H9 (cell line): ENCODE results near the gene ATRIP. TPM values are rescaled to one million over a fixed set of nuclear protein-coding genes. Genes with fewer than 3 reads are reported as not detected.
"Not testable (repeated sequence)": the region's sequence is repeated elsewhere in the genome, so short reads cannot be mapped to it uniquely, and the experiment has no call there.

ENCODE experiments used
- DNase-seq: peaks from one replicate; pipeline ENCODE4 v3.0.0-alpha.2; 2017
- H2AFZ ChIP-seq: one replicate; pipeline ENCODE4 v1.6.1; 2013; ENCODE audit warnings: mild to moderate bottlenecking, low read length, control low read depth, moderate library complexity
- H2AK5ac ChIP-seq: 2 replicates; pipeline ENCODE4 v1.6.1; 2013; ENCODE audit warnings: low read length, control low read depth, mixed read lengths; ENCODE audit not compliant: insufficient read length
- H2BK120ac ChIP-seq: one replicate; pipeline ENCODE4 v1.6.1; 2013; ENCODE audit warnings: low read depth, mild to moderate bottlenecking, low read length, control low read depth, inconsistent platforms; ENCODE audit not compliant: poor library complexity, severe bottlenecking
- H2BK12ac ChIP-seq: 2 replicates; pipeline ENCODE4 v1.6.1; 2013; ENCODE audit warnings: low read length, control low read depth, mixed read lengths, low read depth; ENCODE audit not compliant: insufficient read length
- H2BK15ac ChIP-seq: 2 replicates; pipeline ENCODE4 v1.6.1; 2013; ENCODE audit warnings: low read depth, low read length, control low read depth
- H2BK20ac ChIP-seq: one replicate; pipeline ENCODE4 v1.6.1; 2013; ENCODE audit warnings: low read depth, mild to moderate bottlenecking, low read length, control low read depth, inconsistent platforms; ENCODE audit not compliant: poor library complexity, severe bottlenecking
- H2BK5ac ChIP-seq: 2 replicates; pipeline ENCODE4 v1.6.1; 2013; ENCODE audit warnings: low read length, control low read depth, mixed read lengths; ENCODE audit not compliant: insufficient read length
- H3K14ac ChIP-seq: 2 replicates; pipeline ENCODE4 v1.6.1; 2013; ENCODE audit warnings: low read length, control low read depth; ENCODE audit not compliant: insufficient read depth
- H3K18ac ChIP-seq: 2 replicates; pipeline ENCODE4 v1.6.1; 2013; ENCODE audit warnings: low read depth, mild to moderate bottlenecking, mixed read lengths, low read length, control low read depth; ENCODE audit not compliant: insufficient read length
- H3K23ac ChIP-seq: 2 replicates; pipeline ENCODE4 v1.6.1; 2013; ENCODE audit warnings: low read length, control low read depth, mixed read lengths, low read depth; ENCODE audit not compliant: insufficient read length
- H3K23me2 ChIP-seq: 2 replicates; pipeline ENCODE4 v1.6.1; 2013; ENCODE audit warnings: low read depth, mild to moderate bottlenecking, mixed read lengths, low read length, control low read depth; ENCODE audit not compliant: insufficient read length, poor library complexity, severe bottlenecking
- H3K27ac ChIP-seq: 2 replicates; pipeline ENCODE4 v1.5.1; 2013; ENCODE audit warnings: low read length, control low read depth, mixed read lengths, low read depth; ENCODE audit not compliant: insufficient read length
- H3K27me3 ChIP-seq: 2 replicates; pipeline ENCODE4 v1.6.1; 2013; ENCODE audit warnings: low read length, control low read depth, inconsistent platforms; ENCODE audit not compliant: insufficient read depth
- H3K4ac ChIP-seq: 2 replicates; pipeline ENCODE4 v1.6.1; 2013; ENCODE audit warnings: low read depth, mild to moderate bottlenecking, control low read depth, inconsistent platforms, low read length, moderate library complexity
- H3K4me1 ChIP-seq: 2 replicates; pipeline ENCODE4 v1.6.1; 2013; ENCODE audit warnings: low read length, control low read depth, inconsistent platforms; ENCODE audit not compliant: insufficient read depth
- H3K4me2 ChIP-seq: 2 replicates; pipeline ENCODE4 v1.6.1; 2013; ENCODE audit warnings: low read length, control low read depth, mixed read lengths; ENCODE audit not compliant: insufficient read length, insufficient read depth
- H3K56ac ChIP-seq: 2 replicates; pipeline ENCODE4 v1.6.1; 2013; ENCODE audit warnings: low read depth, mild to moderate bottlenecking, mixed read lengths, low read length, control low read depth; ENCODE audit not compliant: insufficient read length
- H3K79me1 ChIP-seq: 2 replicates; pipeline ENCODE4 v1.6.1; 2013; ENCODE audit warnings: low read depth, mild to moderate bottlenecking, moderate library complexity, low read length, control low read depth, inconsistent platforms; ENCODE audit not compliant: insufficient read depth, poor library complexity, severe bottlenecking
- H3K79me2 ChIP-seq: 2 replicates; pipeline ENCODE4 v1.6.1; 2013; ENCODE audit warnings: low read length, control low read depth, inconsistent platforms; ENCODE audit not compliant: insufficient read depth
- H3K9ac ChIP-seq: 2 replicates; pipeline ENCODE4 v1.6.1; 2013; ENCODE audit warnings: low read length, control low read depth, mixed read lengths; ENCODE audit not compliant: insufficient read length; ENCODE audit errors: extremely low read depth
- H3K9me3 ChIP-seq: one replicate; pipeline ENCODE4 v1.6.1; 2013; ENCODE audit warnings: low read depth, low read length, inconsistent platforms; ENCODE audit not compliant: control insufficient read depth
- H3T11ph ChIP-seq: one replicate; pipeline ENCODE4 v1.6.1; 2013; ENCODE audit warnings: mild to moderate bottlenecking, low read length, control low read depth, inconsistent platforms
- H4K20me1 ChIP-seq: one replicate; pipeline ENCODE4 v1.6.1; 2013; ENCODE audit not compliant: control insufficient read depth, insufficient read length, insufficient read depth
- H4K5ac ChIP-seq: 2 replicates; pipeline ENCODE4 v1.6.1; 2013; ENCODE audit warnings: low read depth, mild to moderate bottlenecking, mixed read lengths, low read length, control low read depth; ENCODE audit not compliant: insufficient read length
- H4K8ac ChIP-seq: replicated peaks from 2 replicates; pipeline ENCODE4 v1.6.1; 2013; ENCODE audit warnings: low read length, control low read depth, mixed read lengths, low read depth; ENCODE audit not compliant: insufficient read length
- H4K91ac ChIP-seq: 2 replicates; pipeline ENCODE4 v1.6.1; 2013; ENCODE audit warnings: low read depth, mild to moderate bottlenecking, moderate library complexity, mixed read lengths, low read length, control low read depth; ENCODE audit not compliant: insufficient read length
- H3K27ac Mint-ChIP-seq, 3 experiments: 2 replicates in 2 of 3; 3 replicates in 1 of 3; pipeline ENCODE4 v1.8.0; 2020 to 2021; ENCODE audit warnings: mixed read lengths in 3 of 3, mild to moderate bottlenecking in 1 of 3, moderate library complexity in 1 of 3
- H3K27me3 Mint-ChIP-seq: 2 replicates; pipeline ENCODE4 v1.8.0; 2021; ENCODE audit warnings: low read depth, mild to moderate bottlenecking, moderate library complexity, mixed read lengths
- H3K36me3 Mint-ChIP-seq, 3 experiments: 2 replicates in 2 of 3; 3 replicates in 1 of 3; pipeline ENCODE4 v1.8.0; 2020 to 2021; ENCODE audit warnings: low read depth in 3 of 3, mixed read lengths in 3 of 3; ENCODE audit not compliant: insufficient read depth in 1 of 3
- H3K4me1 Mint-ChIP-seq, 2 experiments: 2 replicates each; pipeline ENCODE4 v1.8.0; 2020; ENCODE audit warnings: mixed read lengths in 2 of 2
- H3K4me3 Mint-ChIP-seq, 2 experiments: 2 replicates in 1 of 2; 3 replicates in 1 of 2; pipeline ENCODE4 v1.8.0; 2020 to 2021; ENCODE audit warnings: mild to moderate bottlenecking in 2 of 2, mixed read lengths in 2 of 2, moderate library complexity in 1 of 2
- H3K9me3 Mint-ChIP-seq, 2 experiments: 2 replicates in 1 of 2; 3 replicates in 1 of 2; pipeline ENCODE4 v1.8.0; 2020; ENCODE audit warnings: mild to moderate bottlenecking in 2 of 2, mixed read lengths in 2 of 2, moderate library complexity in 1 of 2
- WGBS: extraction: QIAGEN DNeasy Blood & Tissue Kit; methylation state at CpG from one replicate; pipeline ENCODE4 v1.1.7; 2013; ENCODE audit warnings: missing lambda C conversion rate, low lambda C conversion rate, mixed read lengths; ENCODE audit not compliant: insufficient read length; ENCODE audit errors: extremely low coverage; 5-methylcytosine and 5-hydroxymethylcytosine counted together
- total RNA-seq: library from RNA; stranded (reverse); gene quantifications from 2 replicates; pipeline ENCODE4 v1.2.1, GENCODE V29; 2021
- TF ChIP-seq, protein P1 (sequence below): fragments of 200-600 bp; sonication (generic); conservative IDR thresholded peaks from 3 replicates; pipeline ENCODE4 v1.8.0; 2021; ENCODE audit warnings: antibody characterized with exemption, mild to moderate bottlenecking

The ATRIP gene
- total RNA-seq, 1 experiment from 2014 or later: 16.3 TPM

DNA sequence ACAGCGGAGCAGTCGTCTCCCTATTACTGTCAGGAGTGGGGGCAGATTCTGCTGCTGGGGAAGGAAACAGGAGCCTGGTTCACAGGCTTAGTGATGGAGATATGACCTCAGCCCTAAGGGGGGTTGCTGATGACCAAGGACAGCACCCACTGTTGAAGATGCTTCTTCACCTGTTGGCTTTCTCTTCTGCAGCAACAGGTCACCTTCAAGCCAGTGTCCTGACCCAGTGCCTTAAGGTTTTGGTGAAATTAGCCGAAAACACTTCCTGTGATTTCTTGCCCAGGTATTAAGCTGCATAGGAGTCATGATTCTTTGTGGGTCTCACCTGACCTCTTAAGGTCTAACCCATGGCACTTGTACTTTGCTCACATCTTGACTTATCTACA is 14.0 kb downstream of the ATRIP start:
- TF ChIP-seq, protein P1, sequence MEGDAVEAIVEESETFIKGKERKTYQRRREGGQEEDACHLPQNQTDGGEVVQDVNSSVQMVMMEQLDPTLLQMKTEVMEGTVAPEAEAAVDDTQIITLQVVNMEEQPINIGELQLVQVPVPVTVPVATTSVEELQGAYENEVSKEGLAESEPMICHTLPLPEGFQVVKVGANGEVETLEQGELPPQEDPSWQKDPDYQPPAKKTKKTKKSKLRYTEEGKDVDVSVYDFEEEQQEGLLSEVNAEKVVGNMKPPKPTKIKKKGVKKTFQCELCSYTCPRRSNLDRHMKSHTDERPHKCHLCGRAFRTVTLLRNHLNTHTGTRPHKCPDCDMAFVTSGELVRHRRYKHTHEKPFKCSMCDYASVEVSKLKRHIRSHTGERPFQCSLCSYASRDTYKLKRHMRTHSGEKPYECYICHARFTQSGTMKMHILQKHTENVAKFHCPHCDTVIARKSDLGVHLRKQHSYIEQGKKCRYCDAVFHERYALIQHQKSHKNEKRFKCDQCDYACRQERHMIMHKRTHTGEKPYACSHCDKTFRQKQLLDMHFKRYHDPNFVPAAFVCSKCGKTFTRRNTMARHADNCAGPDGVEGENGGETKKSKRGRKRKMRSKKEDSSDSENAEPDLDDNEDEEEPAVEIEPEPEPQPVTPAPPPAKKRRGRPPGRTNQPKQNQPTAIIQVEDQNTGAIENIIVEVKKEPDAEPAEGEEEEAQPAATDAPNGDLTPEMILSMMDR: no peak
- H3K23ac ChIP-seq: no peak overlapping the region
- H3K18ac ChIP-seq: no peak overlapping the region
- Mint-ChIP-seq H3K27ac (no peak overlapping the region), H3K27me3 (no peaks in the 10 kb centered on the region), H3K36me3 (peaks cover 4 to 52% (median 34%) of the 10 kb centered on the region in 3 experiments; a peak in 6 of 7 replicates), H3K4me1 (peaks cover 6 to 7% of the 10 kb centered on the region in 2 experiments), H3K4me3 (no peak overlapping the region), H3K9me3 (no peaks in the 10 kb centered on the region)
- H3K4me2 ChIP-seq: no peak overlapping the region
- no peak for DNase-seq
- no peak overlapping the region for H2AFZ ChIP-seq
- WGBS: no CpG with 5 or more reads among the region's 3 CpGs
- H4K91ac ChIP-seq: no peak overlapping the region
- H2BK120ac ChIP-seq: no peak overlapping the region
- H3K9me3 ChIP-seq: no peaks in the 10 kb centered on the region
- no peak overlapping the region for H2AK5ac ChIP-seq
- no peak overlapping the region for H3K4ac ChIP-seq
- H2BK5ac ChIP-seq: no peak overlapping the region
- no peak overlapping the region for H3K9ac ChIP-seq
- H3T11ph ChIP-seq: no peak overlapping the region
- H3K14ac ChIP-seq: no peak overlapping the region
- H3K27ac ChIP-seq: no peak overlapping the region
- H3K79me1 ChIP-seq: no peaks in the 10 kb centered on the region
- H2BK20ac ChIP-seq: no peak overlapping the region
- no peak overlapping the region for H3K56ac ChIP-seq
- no peaks in the 10 kb centered on the region for H3K23me2 ChIP-seq
- H3K4me1 ChIP-seq: no peaks in the 10 kb centered on the region
- no peak overlapping the region for H4K5ac ChIP-seq
- H3K79me2 ChIP-seq: no peaks in the 10 kb centered on the region
- H2BK12ac ChIP-seq: no peak overlapping the region
- H2BK15ac ChIP-seq: no peak overlapping the region
- H4K20me1 ChIP-seq: no peaks in the 10 kb centered on the region
- H4K8ac ChIP-seq: no peak overlapping the region
- no peaks in the 10 kb centered on the region for H3K27me3 ChIP-seq

DNA sequence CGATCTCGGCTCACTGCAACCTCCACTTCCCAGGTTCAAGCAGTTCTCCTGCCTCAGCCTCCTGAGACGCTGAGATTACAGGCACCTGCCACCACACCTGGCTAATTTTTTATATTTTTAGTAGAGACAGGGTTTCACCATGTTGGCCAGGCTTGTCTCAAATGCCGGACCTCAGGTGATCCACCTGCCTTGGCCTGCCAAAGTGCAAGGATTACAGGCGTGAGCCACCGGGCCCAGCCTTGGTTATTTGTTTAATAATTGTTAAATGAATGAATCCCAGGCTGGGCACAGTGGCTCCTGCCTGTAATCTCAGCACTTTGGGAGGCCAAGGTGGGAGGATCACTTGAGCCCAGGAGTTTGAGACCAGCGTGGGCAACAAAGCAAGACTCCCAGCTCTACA is 15.2 kb downstream of the ATRIP start:
- not testable (repeated sequence) for H3K23me2 ChIP-seq, H3K4me3 Mint-ChIP-seq, H3K27me3 ChIP-seq, H3K79me2 ChIP-seq, H4K20me1 ChIP-seq, H3K4ac ChIP-seq, H3K9me3 ChIP-seq, H3K4me1 ChIP-seq, H2BK20ac ChIP-seq, H4K5ac ChIP-seq, H3T11ph ChIP-seq, H3K56ac ChIP-seq, H4K8ac ChIP-seq, H3K27ac ChIP-seq, H2BK5ac ChIP-seq, H3K27ac Mint-ChIP-seq, DNase-seq, H3K14ac ChIP-seq, H3K9me3 Mint-ChIP-seq, H3K27me3 Mint-ChIP-seq, H3K4me2 ChIP-seq, H2AK5ac ChIP-seq, H3K18ac ChIP-seq, H3K9ac ChIP-seq, H2BK15ac ChIP-seq, H3K79me1 ChIP-seq, H2AFZ ChIP-seq, H3K23ac ChIP-seq, H2BK120ac ChIP-seq, H4K91ac ChIP-seq, H2BK12ac ChIP-seq
- H3K4me1 Mint-ChIP-seq: peaks cover 11 to 18% of the 10 kb centered on the region in 2 experiments
- H3K36me3 Mint-ChIP-seq: peaks cover 4 to 47% (median 31%) of the 10 kb centered on the region in 3 experiments; a peak in 6 of 7 replicates
- no CpG with 5 or more reads among the region's 7 CpGs for WGBS
